ENCODE measurements around the gene NECAP2. TPM values are rescaled to one million over a fixed set of nuclear protein-coding genes. Genes with fewer than 3 reads are reported as not detected.

The NECAP2 gene
- total and polyA plus RNA-seq, 4 donors, result 21.8 to 41.8 (median 26.2) TPM

DNA sequence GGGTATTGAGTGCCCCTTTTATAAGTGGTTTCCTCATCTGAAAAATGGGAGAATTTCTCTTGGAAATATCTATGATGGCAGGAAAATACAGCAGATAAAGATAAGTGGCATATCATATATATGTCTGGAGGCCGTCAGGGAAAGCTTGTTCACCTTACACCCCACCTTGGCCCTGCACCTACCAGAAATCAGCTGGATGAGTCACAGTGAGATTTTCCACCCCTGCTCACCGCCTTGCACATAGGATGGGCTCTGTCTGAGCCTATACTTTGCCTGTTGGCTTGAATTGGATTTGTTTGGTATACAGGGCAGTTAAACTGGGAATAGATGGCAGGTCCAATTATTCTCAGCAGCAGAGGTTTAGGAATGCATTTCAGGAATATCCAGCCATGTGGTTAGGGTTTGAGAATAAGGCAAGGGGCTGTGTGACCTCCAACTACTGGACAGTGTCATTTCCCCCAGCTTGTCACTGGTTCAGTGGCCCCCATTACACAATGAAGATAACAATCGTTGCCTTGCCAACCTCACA lies 3.5 kb upstream of the NECAP2 start, which contains the start of gene SPATA21:
TSS of gene SPATA21 (minus strand) at position 479 of the 529 bp plus-strand sequence. CDS start 6,053 bp downstream, outside the sequence.
- no peak within 1 kb of the TSS for H3K4me3 ChIP-seq (ENCODE audit: low read depth in 1 of 3, low read length in 3 of 3)
- H3K36me3 ChIP-seq (ENCODE audit: control insufficient read depth in 4 of 4, insufficient read depth in 3 of 4, low read depth in 1 of 4, low read length in 3 of 4), result no peaks in the 10 kb centered on the region
- H3K9ac ChIP-seq (ENCODE audit: low read depth in 1 of 2, low read length in 2 of 2), result no peak within 1 kb of the TSS
- no peaks in the 10 kb centered on the region for H3K9me3 ChIP-seq (ENCODE audit: control insufficient read depth in 4 of 4, low read length in 3 of 4)
- no peaks in the 10 kb centered on the region for H3K27me3 ChIP-seq (ENCODE audit: control insufficient read depth in 4 of 4, insufficient read depth in 4 of 4, low read length in 3 of 4)
- 73% methylated on average over 3 of the region's 3 CpGs for WGBS
- TF ChIP-seq RAD21 (IDR thresholded peaks at IDR 0.05) (no peak), GABPA (IDR thresholded peaks at IDR 0.05 in 1 of 2, conservative IDR thresholded peaks at IDR 0.05 in 1 of 2) (no peak), ATF3 (IDR thresholded peaks at IDR 0.05) (no peak), MAX (IDR thresholded peaks at IDR 0.05) (no peak), REST (IDR thresholded peaks at IDR 0.05) (no peak), FOXA2 (IDR thresholded peaks at IDR 0.05) (no peak), HNF4A (conservative IDR thresholded peaks at IDR 0.05) (no peak), SP1 (IDR thresholded peaks at IDR 0.05) (no peak), RXRA (IDR thresholded peaks at IDR 0.05) (no peak), ZBTB33 (IDR thresholded peaks at IDR 0.05) (no peak), NR2F2 (IDR thresholded peaks at IDR 0.05) (no peak), HNF4G (IDR thresholded peaks at IDR 0.05) (no peak), TAF1 (conservative IDR thresholded peaks at IDR 0.05) (no peak), FOXA1 (IDR thresholded peaks at IDR 0.05) (no peak), YY1 (IDR thresholded peaks at IDR 0.05) (no peak)
- DNase-seq (ENCODE audit: low spot score), result no peak
- H3K27ac ChIP-seq (ENCODE audit: low read depth in 1 of 2, low read length in 2 of 2), result no peak within 1 kb of the TSS
- peaks cover 3 to 11% (median 8%) of the 10 kb centered on the region in 4 donors for H3K4me1 ChIP-seq (ENCODE audit: control insufficient read depth in 4 of 4, insufficient read depth in 4 of 4, low read length in 3 of 4)

- no peak for DNase-seq (ENCODE audit: low spot score)
- Histone ChIP-seq H3K9ac (ENCODE audit: low read depth in 1 of 2, low read length in 2 of 2) (no peak overlapping the region), H3K4me1 (ENCODE audit: control insufficient read depth in 4 of 4, insufficient read depth in 4 of 4, low read length in 3 of 4) (peaks cover 3 to 18% (median 12%) of the 10 kb centered on the region in 4 donors), H3K9me3 (ENCODE audit: control insufficient read depth in 4 of 4, low read length in 3 of 4) (no peaks in the 10 kb centered on the region), H3K4me3 (ENCODE audit: low read depth in 1 of 3, low read length in 3 of 3) (no peak overlapping the region), H3K27ac (ENCODE audit: low read depth in 1 of 2, low read length in 2 of 2) (no peak overlapping the region), H3K27me3 (ENCODE audit: control insufficient read depth in 4 of 4, insufficient read depth in 4 of 4, low read length in 3 of 4) (no peaks in the 10 kb centered on the region), H3K36me3 (ENCODE audit: control insufficient read depth in 4 of 4, insufficient read depth in 3 of 4, low read depth in 1 of 4, low read length in 3 of 4) (peaks cover 0 to 3% (median 0%) of the 10 kb centered on the region in 4 donors)
- 88% methylated on average over 2 of the region's 2 CpGs for WGBS
- TF ChIP-seq SP1 (IDR thresholded peaks at IDR 0.05) (no peak), RXRA (IDR thresholded peaks at IDR 0.05) (no peak), MAX (IDR thresholded peaks at IDR 0.05) (no peak), ATF3 (IDR thresholded peaks at IDR 0.05) (no peak)
These were observed 2.0 kb upstream of the NECAP2 start for GRCh38 chr1:16438516-16438915.
